Uterus (tissue), 2 donors: ENCODE measurements around the gene CCDC78.

ENCODE experiments used
- CTCF ChIP-seq, 4 experiments: fragments of 200-600 bp in 2 of 4; fragments of 450-650 bp in 2 of 4; sonication (generic) in 2 of 4; IDR thresholded peaks; one replicate each; pipeline ENCODE4 v1.5.1; 2016 to 2019; ENCODE audit warnings: antibody characterized with exemption in 4 of 4, mild to moderate bottlenecking in 2 of 4, moderate library complexity in 1 of 4
- POLR2A ChIP-seq, 2 donors: fragments of 450-650 bp; IDR thresholded peaks; one replicate each; pipeline ENCODE4 v1.6.1; 2016; ENCODE audit warnings: antibody characterized with exemption in 2 of 2, mild to moderate bottlenecking in 1 of 2, moderate library complexity in 1 of 2

GRCh38 chr16:711084-711483, 15.2 kb downstream of the CCDC78 start:
- TF ChIP-seq CTCF (IDR thresholded peaks at IDR 0.05) (no peak), POLR2A (IDR thresholded peaks at IDR 0.05) (no peak)
